Measurements from ENCODE around the gene CHEK1. TPM values are rescaled to one million over a fixed set of nuclear protein-coding genes. Genes with fewer than 3 reads are reported as not detected.

The CHEK1 gene
- total and polyA plus RNA-seq, 9 of the 15 experiments (the other 6 are each of a cell fraction or from before 2014, with no cell fraction given): 62.6 to 108 (median 87.5) TPM

DNA sequence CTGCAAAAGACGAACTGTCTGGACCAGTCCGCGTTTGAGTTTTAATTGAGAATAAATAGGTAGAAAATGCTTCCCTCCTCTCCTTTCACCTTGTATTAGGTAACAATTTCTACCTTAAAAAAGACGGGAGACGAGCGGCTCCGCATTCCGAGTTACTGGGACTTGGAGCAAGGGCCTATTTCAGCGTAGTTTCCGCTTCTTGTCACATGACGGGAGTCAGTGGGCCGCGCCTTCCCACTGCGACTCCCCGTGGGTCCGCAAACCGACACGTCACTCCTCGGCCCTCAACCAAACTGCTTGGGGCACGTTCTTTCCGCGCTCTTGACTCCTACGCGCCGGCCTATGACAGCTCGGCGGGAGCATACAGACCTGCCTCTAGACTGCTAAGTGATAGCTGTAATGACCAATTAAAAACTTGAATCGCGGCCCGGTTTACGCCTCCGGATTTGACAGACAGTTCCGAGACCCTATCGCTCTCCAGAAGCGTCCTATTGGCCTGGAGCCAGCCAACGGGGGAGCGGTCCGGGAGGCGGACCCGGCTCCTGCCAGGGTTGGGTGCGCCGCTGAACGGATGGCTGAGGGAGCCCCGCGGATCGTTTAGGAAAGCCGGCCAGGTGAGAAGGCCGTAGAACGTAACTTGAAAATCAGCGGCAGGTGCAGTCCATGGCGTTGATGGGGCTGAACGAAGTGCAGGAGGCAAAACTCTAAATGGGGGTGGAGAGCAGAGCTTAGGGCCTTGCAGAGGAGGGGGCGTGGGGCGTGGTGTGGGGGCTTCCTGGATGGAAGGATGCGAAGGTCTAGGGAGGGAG is 32.5 kb upstream of the CHEK1 start, which contains the start of gene STT3A (continued):
- TF ChIP-seq SMAD1 (IDR thresholded peaks at IDR 0.05; ENCODE audit: low read depth, low read length, partially characterized antibody): peak; percentile 24
- TF ChIP-seq CBFA2T3 (IDR thresholded peaks at IDR 0.05): no peak
- no peak for TF ChIP-seq SETDB1 (IDR thresholded peaks at IDR 0.05; ENCODE audit: low read length)
- TF ChIP-seq, protein P1, sequence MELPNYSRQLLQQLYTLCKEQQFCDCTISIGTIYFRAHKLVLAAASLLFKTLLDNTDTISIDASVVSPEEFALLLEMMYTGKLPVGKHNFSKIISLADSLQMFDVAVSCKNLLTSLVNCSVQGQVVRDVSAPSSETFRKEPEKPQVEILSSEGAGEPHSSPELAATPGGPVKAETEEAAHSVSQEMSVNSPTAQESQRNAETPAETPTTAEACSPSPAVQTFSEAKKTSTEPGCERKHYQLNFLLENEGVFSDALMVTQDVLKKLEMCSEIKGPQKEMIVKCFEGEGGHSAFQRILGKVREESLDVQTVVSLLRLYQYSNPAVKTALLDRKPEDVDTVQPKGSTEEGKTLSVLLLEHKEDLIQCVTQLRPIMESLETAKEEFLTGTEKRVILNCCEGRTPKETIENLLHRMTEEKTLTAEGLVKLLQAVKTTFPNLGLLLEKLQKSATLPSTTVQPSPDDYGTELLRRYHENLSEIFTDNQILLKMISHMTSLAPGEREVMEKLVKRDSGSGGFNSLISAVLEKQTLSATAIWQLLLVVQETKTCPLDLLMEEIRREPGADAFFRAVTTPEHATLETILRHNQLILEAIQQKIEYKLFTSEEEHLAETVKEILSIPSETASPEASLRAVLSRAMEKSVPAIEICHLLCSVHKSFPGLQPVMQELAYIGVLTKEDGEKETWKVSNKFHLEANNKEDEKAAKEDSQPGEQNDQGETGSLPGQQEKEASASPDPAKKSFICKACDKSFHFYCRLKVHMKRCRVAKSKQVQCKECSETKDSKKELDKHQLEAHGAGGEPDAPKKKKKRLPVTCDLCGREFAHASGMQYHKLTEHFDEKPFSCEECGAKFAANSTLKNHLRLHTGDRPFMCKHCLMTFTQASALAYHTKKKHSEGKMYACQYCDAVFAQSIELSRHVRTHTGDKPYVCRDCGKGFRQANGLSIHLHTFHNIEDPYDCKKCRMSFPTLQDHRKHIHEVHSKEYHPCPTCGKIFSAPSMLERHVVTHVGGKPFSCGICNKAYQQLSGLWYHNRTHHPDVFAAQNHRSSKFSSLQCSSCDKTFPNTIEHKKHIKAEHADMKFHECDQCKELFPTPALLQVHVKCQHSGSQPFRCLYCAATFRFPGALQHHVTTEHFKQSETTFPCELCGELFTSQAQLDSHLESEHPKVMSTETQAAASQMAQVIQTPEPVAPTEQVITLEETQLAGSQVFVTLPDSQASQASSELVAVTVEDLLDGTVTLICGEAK (IDR thresholded peaks at IDR 0.05): peak; percentile 70
- TF ChIP-seq, protein P1 (CRISPR knock-in tag; IDR thresholded peaks at IDR 0.05): no peak
- TF ChIP-seq JUND (IDR thresholded peaks at IDR 0.05; ENCODE audit: borderline replicate concordance, low read depth, low read length): peak; percentile 76; the same call in 1 of the 2 replicates
- no peak; the same call in 2 of the 3 replicates for TF ChIP-seq JUND (tag; IDR thresholded peaks at IDR 0.05; ENCODE audit: borderline replicate concordance, low read depth, low read length)
- TF ChIP-seq POLR2B (IDR thresholded peaks at IDR 0.05; ENCODE audit: low read depth, partially characterized antibody): peak; percentile 68
- TF ChIP-seq, protein P2, sequence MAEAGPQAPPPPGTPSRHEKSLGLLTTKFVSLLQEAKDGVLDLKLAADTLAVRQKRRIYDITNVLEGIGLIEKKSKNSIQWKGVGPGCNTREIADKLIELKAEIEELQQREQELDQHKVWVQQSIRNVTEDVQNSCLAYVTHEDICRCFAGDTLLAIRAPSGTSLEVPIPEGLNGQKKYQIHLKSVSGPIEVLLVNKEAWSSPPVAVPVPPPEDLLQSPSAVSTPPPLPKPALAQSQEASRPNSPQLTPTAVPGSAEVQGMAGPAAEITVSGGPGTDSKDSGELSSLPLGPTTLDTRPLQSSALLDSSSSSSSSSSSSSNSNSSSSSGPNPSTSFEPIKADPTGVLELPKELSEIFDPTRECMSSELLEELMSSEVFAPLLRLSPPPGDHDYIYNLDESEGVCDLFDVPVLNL (CRISPR knock-in tag; IDR thresholded peaks at IDR 0.05; ENCODE audit: low read depth): peak; percentile 55; the same call in 1 of the 2 replicates
- peak; percentile 99 for TF ChIP-seq NEUROD1 (IDR thresholded peaks at IDR 0.05; ENCODE audit: borderline replicate concordance, low read depth, low read length, partially characterized antibody)
- TF ChIP-seq ZBTB33 (CRISPR knock-in tag; IDR thresholded peaks at IDR 0.05): peak; percentile 33; the same call in 1 of the 2 replicates
- TF ChIP-seq PHF8 (IDR thresholded peaks at IDR 0.05; ENCODE audit: borderline replicate concordance, low read length): peak; percentile 71; the same call in 1 of the 2 replicates
- TF ChIP-seq NR2C1 (IDR thresholded peaks at IDR 0.05): no peak; the same call in 1 of the 2 replicates
- TF ChIP-seq NR2C1 (tag; IDR thresholded peaks at IDR 0.05): no peak
- 0 out of 2 replicates have a peak, but pooled peaks have one; percentile 14 for TF ChIP-seq STAT5A (IDR thresholded peaks at IDR 0.05; ENCODE audit: borderline replicate concordance, low read length)
